ENCODE data around the gene FCHSD2.
A peak's percentile ranks its signal among the peaks of the same experiment; 100 is the strongest.

FCHSD2 gene

GRCh38 chr11:72824811-72825505, 317.2 kb downstream of the FCHSD2 start:
- DNase-seq (ENCODE audit: low read depth): no peak
- no peak overlapping the region for H3K4me3 ChIP-seq (replicated peaks; ENCODE audit: low read depth, low read length)
- TF ChIP-seq CTCF (IDR thresholded peaks at IDR 0.05; ENCODE audit: low read length, missing control alignments): no peak

- TF ChIP-seq CTCF (IDR thresholded peaks at IDR 0.05; ENCODE audit: low read length, missing control alignments): no peak
- H3K4me3 ChIP-seq (replicated peaks; ENCODE audit: low read depth, low read length): no peak overlapping the region
- no peak for DNase-seq (ENCODE audit: low read depth)
These were observed 318.1 kb downstream of the FCHSD2 start for GRCh38 chr11:72824020-72824419.

- TF ChIP-seq CTCF (IDR thresholded peaks at IDR 0.05; ENCODE audit: low read length, missing control alignments): no peak
- DNase-seq (ENCODE audit: low read depth): no peak
- H3K4me3 ChIP-seq (replicated peaks; ENCODE audit: low read depth, low read length): no peak overlapping the region
These were observed 318.9 kb downstream of the FCHSD2 start for GRCh38 chr11:72823105-72823804.

GRCh38 chr11:72821920-72822799, 320.0 kb downstream of the FCHSD2 start:
- peak; percentile 89 for DNase-seq (ENCODE audit: low read depth)
- peak overlapping the region; percentile 56 for H3K4me3 ChIP-seq (replicated peaks; ENCODE audit: low read depth, low read length)
- no peak for TF ChIP-seq CTCF (IDR thresholded peaks at IDR 0.05; ENCODE audit: low read length, missing control alignments)

- no peak for TF ChIP-seq CTCF (IDR thresholded peaks at IDR 0.05; ENCODE audit: low read length, missing control alignments)
- DNase-seq (ENCODE audit: low read depth): no peak
- H3K4me3 ChIP-seq (replicated peaks; ENCODE audit: low read depth, low read length): peak overlapping the region; percentile 56
These were observed 320.7 kb downstream of the FCHSD2 start for GRCh38 chr11:72821221-72821919.

- no peak overlapping the region for H3K4me3 ChIP-seq (replicated peaks; ENCODE audit: low read depth, low read length)
- no peak for DNase-seq (ENCODE audit: low read depth)
- no peak for TF ChIP-seq CTCF (IDR thresholded peaks at IDR 0.05; ENCODE audit: low read length, missing control alignments)
These were observed 321.5 kb downstream of the FCHSD2 start for GRCh38 chr11:72820439-72821139.

Data from fibroblast of pulmonary artery (primary cell).